ENCODE measurements around the gene CSAG2.
"Not testable (repeated sequence)": the region's sequence is repeated elsewhere in the genome, so short reads cannot be mapped to it uniquely, and the experiment has no call there.

- not testable (repeated sequence) for TF ChIP-seq SPI1 (IDR thresholded peaks at IDR 0.05; ENCODE audit: borderline replicate concordance, low read depth); CTCF (IDR thresholded peaks at IDR 0.05; ENCODE audit: insufficient read depth, low read length); POLR2AphosphoS5 (IDR thresholded peaks at IDR 0.05; ENCODE audit: low read depth); REST (IDR thresholded peaks at IDR 0.05; ENCODE audit: insufficient replicate concordance, low read depth); GABPA (IDR thresholded peaks at IDR 0.05; ENCODE audit: low read depth)
Observed at GRCh38 chrX:152734143-152734858, 25.2 kb upstream of the CSAG2 start.

Data from HL-60 (cell line).